ENCODE data around the gene OR7G2.

OR7G2 gene

GRCh38 chr19:9148697-9149096 lies 41.4 kb upstream of the OR7G2 start:
- DNase-seq (ENCODE audit: low read depth in 1 of 2, low spot score in 1 of 2): no peak
- Histone ChIP-seq H3K4me3 (replicated peaks; ENCODE audit: insufficient read depth, low read length) (no peak overlapping the region), H3K27ac (replicated peaks) (no peak overlapping the region), H3K27me3 (ENCODE audit: insufficient read depth, poor library complexity, severe bottlenecking) (no peaks in the 10 kb centered on the region)
- TF ChIP-seq POLR2AphosphoS5 (IDR thresholded peaks at IDR 0.05; ENCODE audit: low read depth): no peak
- no peak for TF ChIP-seq SPI1 (IDR thresholded peaks at IDR 0.05; ENCODE audit: borderline replicate concordance, low read depth)
- TF ChIP-seq, protein P1, sequence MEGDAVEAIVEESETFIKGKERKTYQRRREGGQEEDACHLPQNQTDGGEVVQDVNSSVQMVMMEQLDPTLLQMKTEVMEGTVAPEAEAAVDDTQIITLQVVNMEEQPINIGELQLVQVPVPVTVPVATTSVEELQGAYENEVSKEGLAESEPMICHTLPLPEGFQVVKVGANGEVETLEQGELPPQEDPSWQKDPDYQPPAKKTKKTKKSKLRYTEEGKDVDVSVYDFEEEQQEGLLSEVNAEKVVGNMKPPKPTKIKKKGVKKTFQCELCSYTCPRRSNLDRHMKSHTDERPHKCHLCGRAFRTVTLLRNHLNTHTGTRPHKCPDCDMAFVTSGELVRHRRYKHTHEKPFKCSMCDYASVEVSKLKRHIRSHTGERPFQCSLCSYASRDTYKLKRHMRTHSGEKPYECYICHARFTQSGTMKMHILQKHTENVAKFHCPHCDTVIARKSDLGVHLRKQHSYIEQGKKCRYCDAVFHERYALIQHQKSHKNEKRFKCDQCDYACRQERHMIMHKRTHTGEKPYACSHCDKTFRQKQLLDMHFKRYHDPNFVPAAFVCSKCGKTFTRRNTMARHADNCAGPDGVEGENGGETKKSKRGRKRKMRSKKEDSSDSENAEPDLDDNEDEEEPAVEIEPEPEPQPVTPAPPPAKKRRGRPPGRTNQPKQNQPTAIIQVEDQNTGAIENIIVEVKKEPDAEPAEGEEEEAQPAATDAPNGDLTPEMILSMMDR (IDR thresholded peaks at IDR 0.05; ENCODE audit: insufficient read depth, low read length): no peak
- TF ChIP-seq GABPA (IDR thresholded peaks at IDR 0.05; ENCODE audit: low read depth): no peak
- TF ChIP-seq, protein P2, sequence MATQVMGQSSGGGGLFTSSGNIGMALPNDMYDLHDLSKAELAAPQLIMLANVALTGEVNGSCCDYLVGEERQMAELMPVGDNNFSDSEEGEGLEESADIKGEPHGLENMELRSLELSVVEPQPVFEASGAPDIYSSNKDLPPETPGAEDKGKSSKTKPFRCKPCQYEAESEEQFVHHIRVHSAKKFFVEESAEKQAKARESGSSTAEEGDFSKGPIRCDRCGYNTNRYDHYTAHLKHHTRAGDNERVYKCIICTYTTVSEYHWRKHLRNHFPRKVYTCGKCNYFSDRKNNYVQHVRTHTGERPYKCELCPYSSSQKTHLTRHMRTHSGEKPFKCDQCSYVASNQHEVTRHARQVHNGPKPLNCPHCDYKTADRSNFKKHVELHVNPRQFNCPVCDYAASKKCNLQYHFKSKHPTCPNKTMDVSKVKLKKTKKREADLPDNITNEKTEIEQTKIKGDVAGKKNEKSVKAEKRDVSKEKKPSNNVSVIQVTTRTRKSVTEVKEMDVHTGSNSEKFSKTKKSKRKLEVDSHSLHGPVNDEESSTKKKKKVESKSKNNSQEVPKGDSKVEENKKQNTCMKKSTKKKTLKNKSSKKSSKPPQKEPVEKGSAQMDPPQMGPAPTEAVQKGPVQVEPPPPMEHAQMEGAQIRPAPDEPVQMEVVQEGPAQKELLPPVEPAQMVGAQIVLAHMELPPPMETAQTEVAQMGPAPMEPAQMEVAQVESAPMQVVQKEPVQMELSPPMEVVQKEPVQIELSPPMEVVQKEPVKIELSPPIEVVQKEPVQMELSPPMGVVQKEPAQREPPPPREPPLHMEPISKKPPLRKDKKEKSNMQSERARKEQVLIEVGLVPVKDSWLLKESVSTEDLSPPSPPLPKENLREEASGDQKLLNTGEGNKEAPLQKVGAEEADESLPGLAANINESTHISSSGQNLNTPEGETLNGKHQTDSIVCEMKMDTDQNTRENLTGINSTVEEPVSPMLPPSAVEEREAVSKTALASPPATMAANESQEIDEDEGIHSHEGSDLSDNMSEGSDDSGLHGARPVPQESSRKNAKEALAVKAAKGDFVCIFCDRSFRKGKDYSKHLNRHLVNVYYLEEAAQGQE (IDR thresholded peaks at IDR 0.05; ENCODE audit: insufficient replicate concordance, low read depth): no peak

DNA sequence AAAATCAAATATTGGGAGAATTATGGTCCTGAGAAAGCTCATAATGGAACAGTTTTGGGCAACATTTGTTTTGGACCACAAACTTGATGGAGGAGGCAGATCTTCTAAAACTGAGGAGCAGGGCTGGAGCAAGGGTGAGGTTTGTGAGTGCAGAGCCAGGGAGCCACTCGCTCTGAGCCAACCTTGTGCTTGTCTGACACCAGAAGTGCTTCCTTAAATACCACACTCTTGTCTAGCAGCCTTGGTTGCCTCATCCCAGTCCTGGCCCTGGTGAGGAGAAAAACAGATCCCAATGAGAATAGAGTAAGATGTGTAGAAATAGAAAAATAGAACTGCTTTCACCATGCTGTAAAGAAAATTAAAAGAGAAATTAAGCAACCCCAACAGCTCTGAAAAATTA lies 39.6 kb upstream of the OR7G2 start:
- TF ChIP-seq POLR2AphosphoS5 (IDR thresholded peaks at IDR 0.05; ENCODE audit: low read depth) (no peak), GABPA (IDR thresholded peaks at IDR 0.05; ENCODE audit: low read depth) (no peak), SPI1 (IDR thresholded peaks at IDR 0.05; ENCODE audit: borderline replicate concordance, low read depth) (no peak)
- TF ChIP-seq, protein P1 (IDR thresholded peaks at IDR 0.05; ENCODE audit: insufficient read depth, low read length): no peak
- TF ChIP-seq, protein P2 (IDR thresholded peaks at IDR 0.05; ENCODE audit: insufficient replicate concordance, low read depth): no peak
- DNase-seq (ENCODE audit: low read depth in 1 of 2, low spot score in 1 of 2): no peak
- Histone ChIP-seq H3K27me3 (ENCODE audit: insufficient read depth, poor library complexity, severe bottlenecking) (no peaks in the 10 kb centered on the region), H3K4me3 (replicated peaks; ENCODE audit: insufficient read depth, low read length) (no peak overlapping the region), H3K27ac (replicated peaks) (no peak overlapping the region)

DNA sequence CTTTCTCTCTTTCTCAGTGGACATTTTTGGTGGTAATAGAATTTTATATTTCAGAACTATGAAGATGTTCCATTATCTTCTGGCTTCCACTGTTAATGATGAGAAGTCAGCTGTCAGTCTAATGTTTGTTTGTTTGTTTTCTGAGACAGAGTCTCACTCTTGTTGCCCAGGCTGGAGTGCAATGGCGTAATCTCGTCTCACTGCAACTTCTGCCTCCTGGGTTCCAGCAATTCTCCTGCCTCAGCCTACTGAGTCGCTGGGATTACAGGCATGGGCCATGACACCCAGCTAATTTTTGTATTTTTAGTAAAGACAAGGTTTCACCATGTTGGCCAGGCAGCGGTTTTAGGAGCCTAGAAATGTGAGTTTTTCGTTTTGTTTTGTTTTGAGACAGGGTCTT lies 37.6 kb upstream of the OR7G2 start:
- TF ChIP-seq SPI1 (IDR thresholded peaks at IDR 0.05; ENCODE audit: borderline replicate concordance, low read depth) (no peak), POLR2AphosphoS5 (IDR thresholded peaks at IDR 0.05; ENCODE audit: low read depth) (no peak), GABPA (IDR thresholded peaks at IDR 0.05; ENCODE audit: low read depth) (no peak)
- TF ChIP-seq, protein P1 (IDR thresholded peaks at IDR 0.05; ENCODE audit: insufficient read depth, low read length): no peak
- TF ChIP-seq, protein P2 (IDR thresholded peaks at IDR 0.05; ENCODE audit: insufficient replicate concordance, low read depth): no peak
- no peaks in the 10 kb centered on the region for H3K27me3 ChIP-seq (ENCODE audit: insufficient read depth, poor library complexity, severe bottlenecking)
- H3K27ac ChIP-seq (replicated peaks): no peak overlapping the region
- no peak for DNase-seq (ENCODE audit: low read depth in 1 of 2, low spot score in 1 of 2)
- H3K4me3 ChIP-seq (replicated peaks; ENCODE audit: insufficient read depth, low read length): no peak overlapping the region
